Epithelial cell of proximal tubule (primary cell): ENCODE results near the gene OPTN. TPM values are rescaled to one million over a fixed set of nuclear protein-coding genes. Genes with fewer than 3 reads are reported as not detected.

Experiments
- DNase-seq: peaks from one replicate; pipeline ENCODE4 v3.0.0-alpha.2; 2011; ENCODE audit warnings: low read depth
- H3K4me3 ChIP-seq: 2 replicates; pipeline ENCODE4 v1.5.1; 2011; ENCODE audit warnings: low read depth, mild to moderate bottlenecking, low read length
- total RNA-seq: library from RNA; depleted of rRNA; stranded (reverse); fragments of >200 nt; gene quantifications from 2 replicates; pipeline ENCODE4 v1.2.3, GENCODE V29; 2015
- TF ChIP-seq, protein P1 (sequence below): conservative IDR thresholded peaks from 2 replicates; pipeline ENCODE4 v1.5.1; 2012; ENCODE audit warnings: low read depth, mild to moderate bottlenecking, low read length

OPTN gene
- total RNA-seq, 1 donor from 2014 or later, result 64.4 TPM

DNA sequence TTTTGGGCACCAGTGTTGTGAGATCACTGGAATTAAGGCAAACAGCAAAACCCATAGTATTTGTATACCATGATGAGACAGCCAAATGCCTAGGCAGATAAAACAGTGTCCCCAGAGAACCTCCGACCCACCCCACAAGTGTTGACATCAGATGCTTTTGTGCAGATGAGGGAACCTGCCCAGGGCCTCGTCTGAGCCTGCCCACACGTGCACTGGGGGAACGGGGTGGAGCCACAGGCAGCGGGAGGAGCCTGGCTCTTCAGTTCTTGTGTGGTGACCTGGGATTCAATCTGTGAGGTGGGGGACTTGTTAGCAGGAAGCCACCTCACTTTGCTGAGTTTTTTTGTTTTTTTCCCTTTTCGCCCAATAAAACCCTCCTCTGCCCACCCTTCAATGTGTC lies 33.4 kb upstream of the OPTN start:
- TF ChIP-seq, protein P1, sequence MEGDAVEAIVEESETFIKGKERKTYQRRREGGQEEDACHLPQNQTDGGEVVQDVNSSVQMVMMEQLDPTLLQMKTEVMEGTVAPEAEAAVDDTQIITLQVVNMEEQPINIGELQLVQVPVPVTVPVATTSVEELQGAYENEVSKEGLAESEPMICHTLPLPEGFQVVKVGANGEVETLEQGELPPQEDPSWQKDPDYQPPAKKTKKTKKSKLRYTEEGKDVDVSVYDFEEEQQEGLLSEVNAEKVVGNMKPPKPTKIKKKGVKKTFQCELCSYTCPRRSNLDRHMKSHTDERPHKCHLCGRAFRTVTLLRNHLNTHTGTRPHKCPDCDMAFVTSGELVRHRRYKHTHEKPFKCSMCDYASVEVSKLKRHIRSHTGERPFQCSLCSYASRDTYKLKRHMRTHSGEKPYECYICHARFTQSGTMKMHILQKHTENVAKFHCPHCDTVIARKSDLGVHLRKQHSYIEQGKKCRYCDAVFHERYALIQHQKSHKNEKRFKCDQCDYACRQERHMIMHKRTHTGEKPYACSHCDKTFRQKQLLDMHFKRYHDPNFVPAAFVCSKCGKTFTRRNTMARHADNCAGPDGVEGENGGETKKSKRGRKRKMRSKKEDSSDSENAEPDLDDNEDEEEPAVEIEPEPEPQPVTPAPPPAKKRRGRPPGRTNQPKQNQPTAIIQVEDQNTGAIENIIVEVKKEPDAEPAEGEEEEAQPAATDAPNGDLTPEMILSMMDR, result no peak
- no peak for DNase-seq

DNA sequence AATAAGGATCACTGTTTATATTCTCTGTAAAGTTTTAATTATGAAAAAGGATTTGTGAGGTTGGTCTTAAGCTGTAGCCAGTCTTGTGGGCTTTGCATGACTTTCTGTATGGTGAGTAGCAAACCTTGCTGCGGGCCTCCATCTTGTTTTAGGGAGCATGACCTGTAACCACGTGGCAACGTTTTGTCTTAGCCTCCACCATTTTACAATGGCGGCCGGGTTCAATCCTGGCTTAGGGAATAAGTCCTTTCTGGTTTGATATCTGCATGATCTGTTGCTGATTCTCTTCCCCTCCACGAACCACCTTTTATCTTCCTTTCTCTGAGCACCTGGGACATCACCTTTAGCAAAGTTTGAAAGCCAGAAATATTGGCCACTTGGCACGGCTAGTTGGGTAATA lies 32.5 kb upstream of the OPTN start:
- no peak overlapping the region for H3K4me3 ChIP-seq
- TF ChIP-seq, protein P1, result no peak
- DNase-seq, result no peak

More for the DNA sequence above, 33.4 kb upstream of the OPTN start:
- H3K4me3 ChIP-seq, result no peak overlapping the region

DNA sequence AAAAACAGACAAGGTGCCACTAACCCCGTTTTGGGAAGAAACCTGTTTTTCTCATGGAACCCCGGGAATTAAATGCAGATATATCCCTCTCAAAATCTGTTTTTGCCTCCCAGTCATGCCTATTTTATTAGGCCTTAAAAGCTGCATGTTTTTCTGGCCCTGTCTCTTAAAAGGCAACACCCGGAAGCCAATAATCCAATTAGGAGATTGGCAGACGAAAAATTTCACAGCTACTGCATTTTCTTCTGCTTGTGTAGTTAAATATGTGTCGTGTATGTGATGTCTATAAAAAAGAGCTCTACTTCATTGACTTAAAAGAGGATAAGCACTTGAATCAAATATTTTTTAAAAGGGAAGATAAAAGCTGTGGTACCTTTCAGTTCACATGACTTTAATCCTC lies 31.9 kb upstream of the OPTN start:
- TF ChIP-seq, protein P1, result no peak
- no peak overlapping the region for H3K4me3 ChIP-seq
- DNase-seq, result no peak

DNA sequence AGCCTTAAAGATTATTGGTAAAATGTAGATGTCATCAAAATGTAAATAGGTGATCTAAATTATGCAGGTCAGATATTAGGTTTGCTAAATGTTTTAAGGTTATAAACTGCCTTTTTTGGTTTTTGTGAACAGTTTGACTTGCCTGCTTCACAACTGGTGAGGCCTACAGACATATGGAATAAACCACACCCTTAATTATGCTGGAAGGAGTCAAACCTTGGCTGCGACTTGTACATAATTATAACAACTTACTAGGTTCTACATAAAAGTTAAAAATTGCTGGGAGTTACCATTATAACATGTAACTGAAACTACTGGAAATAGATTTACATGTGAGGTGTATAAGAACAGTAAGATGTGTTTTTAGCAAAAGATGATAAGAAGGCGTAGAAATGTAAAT lies 31.5 kb upstream of the OPTN start:
- TF ChIP-seq, protein P1, result no peak
- H3K4me3 ChIP-seq, result no peak overlapping the region
- no peak for DNase-seq

DNA sequence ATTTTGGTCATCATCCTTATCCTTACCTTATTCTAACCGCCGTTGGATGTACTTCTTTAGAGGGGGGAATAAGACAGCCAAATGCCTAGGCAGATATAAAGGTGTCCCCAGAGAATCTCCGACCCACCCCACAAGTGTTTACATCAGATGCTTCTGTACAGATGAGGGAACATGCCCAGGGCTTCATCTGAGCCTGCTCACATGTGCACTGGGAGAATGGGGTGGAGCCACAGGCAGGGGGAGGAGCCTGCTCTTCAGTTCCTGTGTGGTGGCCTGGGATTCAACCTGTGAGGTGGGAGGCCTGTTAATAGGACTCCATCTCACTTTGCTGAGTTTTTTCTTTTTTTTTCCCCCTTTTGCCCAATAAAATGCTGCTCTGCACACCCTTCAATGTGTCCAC lies 27.6 kb upstream of the OPTN start:
- TF ChIP-seq, protein P1, result no peak
- no peak for DNase-seq
- no peak overlapping the region for H3K4me3 ChIP-seq

DNA sequence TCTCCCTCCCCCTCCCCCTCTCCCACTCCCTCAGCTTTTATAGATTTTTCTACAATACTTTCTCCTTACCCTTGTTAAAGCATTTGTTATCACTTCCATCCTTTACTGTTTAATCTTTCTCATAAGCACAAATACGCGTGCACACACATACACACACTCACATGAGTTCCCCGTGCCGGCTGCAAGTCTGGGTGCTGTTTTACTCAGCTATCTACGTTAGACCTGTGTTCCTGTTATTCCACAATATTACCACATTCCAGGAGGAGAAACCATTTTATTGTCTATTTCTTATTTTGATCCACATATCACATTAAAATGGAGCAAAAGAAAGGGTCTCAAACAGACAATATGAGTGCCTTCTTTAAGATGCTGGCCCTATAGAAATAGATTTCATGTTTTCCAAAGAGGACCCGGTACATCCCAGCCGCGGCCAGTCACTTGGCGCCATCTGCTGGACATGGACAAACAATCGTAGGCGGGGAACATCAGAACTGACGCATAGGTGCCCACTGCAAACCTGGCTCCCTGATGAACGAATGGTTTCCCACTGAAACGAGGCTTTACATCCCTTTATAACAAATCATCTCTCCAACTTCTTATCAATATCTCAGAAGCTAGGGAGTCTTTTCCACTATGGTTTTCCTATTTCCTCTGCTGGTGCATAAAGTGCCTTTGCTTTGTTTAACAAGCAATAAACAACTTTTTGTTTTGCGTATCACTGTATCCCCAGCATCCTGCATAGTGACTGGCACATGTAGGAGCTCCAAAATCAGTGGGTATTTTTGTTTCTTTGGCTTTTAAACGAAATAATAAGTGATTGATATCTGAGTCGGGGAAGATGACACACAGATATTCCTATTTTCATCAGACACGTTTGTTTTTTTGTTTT lies 25.2 kb upstream of the OPTN start:
- TF ChIP-seq, protein P1, result peak; percentile 94
- no peak overlapping the region for H3K4me3 ChIP-seq
- no peak for DNase-seq
